Measurements from ENCODE around the gene IGSF10.

IGSF10 gene

DNA sequence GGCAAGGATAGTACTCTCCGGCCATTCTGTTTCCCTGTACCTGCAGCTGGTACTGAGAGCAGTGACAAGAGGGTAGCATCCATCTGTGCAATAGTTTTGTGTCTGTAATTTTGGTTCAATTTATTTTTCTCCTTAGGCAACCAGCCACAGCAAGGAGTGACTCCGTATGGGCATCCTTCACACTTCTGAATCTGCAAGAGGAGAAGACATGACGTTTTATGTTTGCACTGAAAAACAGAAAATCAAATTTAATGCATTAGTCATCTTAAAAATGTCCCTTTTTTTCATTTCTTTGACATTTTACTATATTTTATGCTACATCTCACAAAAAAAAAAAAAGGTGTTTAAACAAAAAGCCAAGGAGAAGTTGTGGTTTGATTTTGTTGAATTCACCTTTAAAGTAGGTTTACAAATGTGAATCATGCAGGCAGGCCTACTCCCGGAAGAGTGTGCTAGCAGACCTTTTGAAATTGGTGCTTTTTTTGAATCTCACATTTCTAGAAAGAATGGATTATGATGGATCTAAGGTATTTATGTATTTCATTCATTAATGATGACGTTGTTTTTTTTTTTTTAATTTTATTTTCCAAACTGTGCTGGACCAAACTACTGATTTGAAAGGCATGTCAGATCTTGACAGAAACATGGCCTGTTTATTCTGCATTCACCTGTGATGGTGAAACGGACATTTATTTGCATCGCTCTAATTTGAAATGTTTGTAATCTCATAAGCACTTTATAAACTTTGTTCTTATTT is 28.1 kb downstream of the IGSF10 start:
- H3K4me3 ChIP-seq (ENCODE audit: low read length), result no peak overlapping the region
- TF ChIP-seq, protein P1, sequence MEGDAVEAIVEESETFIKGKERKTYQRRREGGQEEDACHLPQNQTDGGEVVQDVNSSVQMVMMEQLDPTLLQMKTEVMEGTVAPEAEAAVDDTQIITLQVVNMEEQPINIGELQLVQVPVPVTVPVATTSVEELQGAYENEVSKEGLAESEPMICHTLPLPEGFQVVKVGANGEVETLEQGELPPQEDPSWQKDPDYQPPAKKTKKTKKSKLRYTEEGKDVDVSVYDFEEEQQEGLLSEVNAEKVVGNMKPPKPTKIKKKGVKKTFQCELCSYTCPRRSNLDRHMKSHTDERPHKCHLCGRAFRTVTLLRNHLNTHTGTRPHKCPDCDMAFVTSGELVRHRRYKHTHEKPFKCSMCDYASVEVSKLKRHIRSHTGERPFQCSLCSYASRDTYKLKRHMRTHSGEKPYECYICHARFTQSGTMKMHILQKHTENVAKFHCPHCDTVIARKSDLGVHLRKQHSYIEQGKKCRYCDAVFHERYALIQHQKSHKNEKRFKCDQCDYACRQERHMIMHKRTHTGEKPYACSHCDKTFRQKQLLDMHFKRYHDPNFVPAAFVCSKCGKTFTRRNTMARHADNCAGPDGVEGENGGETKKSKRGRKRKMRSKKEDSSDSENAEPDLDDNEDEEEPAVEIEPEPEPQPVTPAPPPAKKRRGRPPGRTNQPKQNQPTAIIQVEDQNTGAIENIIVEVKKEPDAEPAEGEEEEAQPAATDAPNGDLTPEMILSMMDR (IDR thresholded peaks at IDR 0.05; ENCODE audit: insufficient read depth, low read depth, low read length, missing control alignments), result no peak
- DNase-seq (ENCODE audit: low read depth), result peak; percentile 10

DNA sequence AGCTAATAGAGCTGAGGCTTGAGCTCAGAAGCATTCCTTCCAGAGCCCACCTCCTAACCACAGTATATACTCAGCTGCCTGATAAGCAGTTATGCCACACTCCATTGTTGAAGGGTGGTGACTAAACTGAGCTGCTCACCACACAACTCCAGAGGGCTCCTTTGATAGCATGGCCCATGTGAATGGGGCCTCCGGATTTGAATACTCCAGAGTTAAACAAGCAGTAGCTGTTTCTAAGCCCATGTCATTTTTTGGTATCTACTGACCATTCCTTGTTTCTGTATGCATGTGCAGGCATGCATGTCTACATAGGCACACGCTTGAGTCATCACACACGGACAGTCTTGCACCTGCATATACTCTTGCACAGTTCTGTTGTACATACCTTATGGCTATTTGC is 28.9 kb downstream of the IGSF10 start:
- no peak overlapping the region for H3K4me3 ChIP-seq (ENCODE audit: low read length)
- TF ChIP-seq, protein P1 (IDR thresholded peaks at IDR 0.05; ENCODE audit: insufficient read depth, low read depth, low read length, missing control alignments), result no peak
- DNase-seq (ENCODE audit: low read depth), result peak; percentile 88

DNA sequence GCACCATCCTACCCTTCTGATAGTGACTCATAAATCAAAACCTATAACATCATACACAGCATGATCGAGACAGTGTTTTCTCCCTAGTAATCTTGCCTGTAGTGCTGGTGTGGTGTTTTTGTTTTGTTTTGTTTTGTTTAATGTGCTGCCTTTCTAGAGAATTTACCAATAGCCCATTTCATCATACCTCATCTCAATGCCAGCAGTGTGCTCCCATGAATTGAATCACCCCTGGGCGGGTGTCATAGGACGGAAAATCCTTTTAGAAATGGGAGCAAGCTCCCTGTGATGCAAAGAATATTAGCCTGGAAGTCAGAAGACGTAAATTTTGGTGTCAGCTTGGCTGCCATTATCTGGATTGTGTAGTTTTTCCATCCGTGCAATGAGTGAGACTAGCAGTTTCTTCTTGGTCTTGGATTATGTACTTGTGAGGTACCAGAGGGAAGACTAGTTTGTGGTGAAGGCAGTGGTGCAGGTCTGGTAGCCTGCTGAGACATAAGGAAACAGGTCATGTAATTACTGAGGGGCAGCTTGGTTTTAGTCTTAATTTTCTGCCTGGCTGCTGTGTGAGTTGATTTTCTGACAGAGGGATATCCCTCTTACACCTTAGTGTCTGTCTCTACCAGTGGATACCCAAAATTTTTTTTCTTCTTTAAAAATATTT is 29.9 kb downstream of the IGSF10 start:
- DNase-seq (ENCODE audit: low read depth), result peak; percentile 64
- no peak overlapping the region for H3K4me3 ChIP-seq (ENCODE audit: low read length)
- TF ChIP-seq, protein P1 (IDR thresholded peaks at IDR 0.05; ENCODE audit: insufficient read depth, low read depth, low read length, missing control alignments), result no peak

DNA sequence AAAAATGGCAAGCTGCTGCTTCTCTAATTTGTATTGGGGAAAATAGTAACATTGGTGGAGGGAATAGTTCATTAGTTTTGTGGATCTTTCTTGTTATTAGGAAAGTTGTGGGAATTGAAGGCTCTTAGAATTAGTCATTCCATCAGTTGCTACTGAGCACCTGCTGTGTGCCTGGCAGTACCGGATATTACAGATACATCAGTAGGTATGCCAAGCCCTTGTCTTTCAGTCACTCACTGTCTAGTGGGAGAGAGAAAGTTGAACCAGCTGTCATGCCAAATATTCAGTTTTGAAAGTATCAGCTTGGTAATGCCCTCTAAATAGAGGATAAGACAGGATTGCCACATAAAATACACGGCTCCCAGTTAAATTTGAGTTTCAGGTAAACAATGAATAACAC is 32.5 kb downstream of the IGSF10 start:
- no peak for DNase-seq (ENCODE audit: low read depth)
- no peak overlapping the region for H3K4me3 ChIP-seq (ENCODE audit: low read length)
- TF ChIP-seq, protein P1 (IDR thresholded peaks at IDR 0.05; ENCODE audit: insufficient read depth, low read depth, low read length, missing control alignments), result no peak

DNA sequence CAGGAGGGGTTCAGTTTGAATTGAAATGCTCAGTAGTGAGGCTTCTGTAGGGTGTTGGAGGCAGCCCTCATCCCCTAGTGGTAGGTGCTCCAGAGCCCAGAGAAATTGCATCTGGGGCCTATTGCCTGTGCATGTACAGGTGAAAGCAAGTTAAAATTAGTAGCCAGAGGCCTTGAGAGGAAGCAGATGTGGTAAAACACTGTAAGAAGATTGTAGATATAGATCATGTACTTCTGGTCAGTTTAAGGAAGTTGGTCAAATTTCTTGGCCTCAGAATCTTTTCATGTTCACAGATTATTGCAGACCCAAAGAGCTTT is 34.6 kb downstream of the IGSF10 start:
- no peak overlapping the region for H3K4me3 ChIP-seq (ENCODE audit: low read length)
- TF ChIP-seq, protein P1 (IDR thresholded peaks at IDR 0.05; ENCODE audit: insufficient read depth, low read depth, low read length, missing control alignments), result peak; percentile 2
- DNase-seq (ENCODE audit: low read depth), result no peak

DNA sequence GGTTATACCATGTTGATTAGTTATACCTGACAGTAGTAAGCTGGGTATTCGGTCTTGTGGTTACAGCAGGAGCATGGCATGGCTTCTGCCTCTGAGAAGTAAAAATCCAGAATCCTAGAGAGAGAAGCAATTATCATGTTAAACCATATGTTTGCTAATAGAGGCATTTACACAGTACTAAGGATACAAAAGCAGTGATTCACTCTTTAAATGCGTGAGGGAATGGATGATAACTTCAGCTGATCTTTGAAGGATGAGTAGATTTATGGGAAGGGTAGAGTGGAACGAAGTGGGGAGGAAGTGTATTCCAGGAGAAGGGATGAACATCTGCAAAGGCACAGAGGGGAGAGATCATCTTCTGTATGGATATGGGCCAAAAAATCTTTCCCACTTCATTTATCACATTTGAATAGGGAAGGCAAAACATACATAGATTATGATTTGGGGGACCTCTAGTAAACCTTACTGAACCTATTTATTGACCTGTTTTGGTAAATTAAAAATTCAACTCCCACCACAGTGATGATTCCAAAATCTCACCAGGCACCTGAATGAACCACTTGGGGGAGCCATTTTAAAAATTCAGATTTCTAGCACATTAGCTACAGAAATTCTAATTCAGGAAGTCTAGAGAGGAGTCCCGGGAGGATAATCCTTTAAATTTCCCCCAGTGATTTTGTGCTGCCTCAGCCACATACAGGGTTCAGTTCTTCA is 35.1 kb downstream of the IGSF10 start:
- DNase-seq (ENCODE audit: low read depth), result no peak
- TF ChIP-seq, protein P1 (IDR thresholded peaks at IDR 0.05; ENCODE audit: insufficient read depth, low read depth, low read length, missing control alignments), result peak; percentile 19
- H3K4me3 ChIP-seq (ENCODE audit: low read length), result no peak overlapping the region

Measured in epithelial cell of esophagus (primary cell).